ENCODE data around the gene MED1.
A peak's percentile ranks its signal among the peaks of the same experiment; 100 is the strongest.
"Not testable (repeated sequence)": the region's sequence is repeated elsewhere in the genome, so short reads cannot be mapped to it uniquely, and the experiment has no call there.

MED1 gene

GRCh38 chr17:39464639-39465181 lies 13.6 kb upstream of the MED1 start:
- WGBS (ENCODE audit: extremely low coverage, insufficient coverage, insufficient read length), result no CpG with 5 or more reads among the region's 11 CpGs
- H4K12ac ChIP-seq (ENCODE audit: low read depth, low read length); H3K27me3 ChIP-seq (ENCODE audit: insufficient read depth, low read length); H3K79me1 ChIP-seq (ENCODE audit: low read length); H2BK12ac ChIP-seq (ENCODE audit: low read length); H3K18ac ChIP-seq (ENCODE audit: low read length); H2AFZ ChIP-seq (ENCODE audit: insufficient read depth, low read length, poor library complexity); H3K27ac ChIP-seq (ENCODE audit: low read depth, low read length); H4K8ac ChIP-seq (ENCODE audit: low read depth, low read length); H3K14ac ChIP-seq (ENCODE audit: low read length); H2AK5ac ChIP-seq (ENCODE audit: low read length); H4K91ac ChIP-seq (ENCODE audit: low read depth, low read length); H3K23ac ChIP-seq (ENCODE audit: low read length); H3K4me3 ChIP-seq (ENCODE audit: low read depth, low read length); H3K9me3 ChIP-seq (ENCODE audit: insufficient read depth, low read depth, low read length); H3K4me1 ChIP-seq (ENCODE audit: control insufficient read depth in 1 of 2, insufficient read depth in 2 of 2, low read length in 2 of 2); H2BK120ac ChIP-seq (ENCODE audit: insufficient read depth, low read length, poor library complexity); DNase-seq; H3K9ac ChIP-seq (ENCODE audit: low read length); H3K36me3 ChIP-seq (ENCODE audit: control insufficient read depth in 1 of 2, insufficient read depth in 2 of 2, low read length in 2 of 2); H2BK5ac ChIP-seq (ENCODE audit: low read depth, low read length, poor library complexity): not testable (repeated sequence)
- Histone ChIP-seq H3K79me2 (ENCODE audit: control insufficient read depth, insufficient read depth, low read length, poor library complexity) (peaks cover 17% of the 10 kb centered on the region), H3K4ac (ENCODE audit: low read depth, low read length) (peak overlapping the region; percentile 72), H3K4me2 (ENCODE audit: low read length) (peak overlapping the region; percentile 99)

DNA sequence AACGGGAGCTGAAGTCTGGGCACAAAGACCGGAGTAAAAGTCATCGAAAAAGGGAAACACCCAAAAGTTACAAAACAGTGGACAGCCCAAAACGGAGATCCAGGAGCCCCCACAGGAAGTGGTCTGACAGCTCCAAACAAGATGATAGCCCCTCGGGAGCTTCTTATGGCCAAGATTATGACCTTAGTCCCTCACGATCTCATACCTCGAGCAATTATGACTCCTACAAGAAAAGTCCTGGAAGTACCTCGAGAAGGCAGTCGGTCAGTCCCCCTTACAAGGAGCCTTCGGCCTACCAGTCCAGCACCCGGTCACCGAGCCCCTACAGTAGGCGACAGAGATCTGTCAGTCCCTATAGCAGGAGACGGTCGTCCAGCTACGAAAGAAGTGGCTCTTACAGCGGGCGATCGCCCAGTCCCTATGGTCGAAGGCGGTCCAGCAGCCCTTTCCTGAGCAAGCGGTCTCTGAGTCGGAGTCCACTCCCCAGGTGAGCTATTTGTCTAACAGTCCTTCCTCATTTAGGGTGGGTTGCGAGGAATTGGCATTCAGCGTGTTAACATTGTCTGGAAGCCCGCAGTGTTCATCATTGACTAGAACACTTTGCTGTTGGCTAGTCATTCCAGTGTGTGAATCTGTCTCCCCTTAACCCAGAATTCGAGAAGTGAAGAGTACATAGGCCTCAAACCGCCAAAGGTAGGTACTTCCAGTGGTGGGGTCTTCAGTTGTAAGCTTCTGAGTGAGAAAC lies 11.7 kb upstream of the MED1 start:
- H4K12ac ChIP-seq (ENCODE audit: low read depth, low read length), result no peak overlapping the region
- peak overlapping the region; percentile 91 for H3K9ac ChIP-seq (ENCODE audit: low read length)
- H3K4ac ChIP-seq (ENCODE audit: low read depth, low read length), result peak overlapping the region; percentile 94
- H3K27me3 ChIP-seq (ENCODE audit: insufficient read depth, low read length), result no peaks in the 10 kb centered on the region
- no peak for DNase-seq
- H3K27ac ChIP-seq (ENCODE audit: low read depth, low read length), result no peak overlapping the region
- H3K79me2 ChIP-seq (ENCODE audit: control insufficient read depth, insufficient read depth, low read length, poor library complexity), result peaks cover 17% of the 10 kb centered on the region
- H2AK5ac ChIP-seq (ENCODE audit: low read length), result no peak overlapping the region
- no peaks in the 10 kb centered on the region for H3K36me3 ChIP-seq (ENCODE audit: control insufficient read depth in 1 of 2, insufficient read depth in 2 of 2, low read length in 2 of 2)
- H3K4me1 ChIP-seq (ENCODE audit: control insufficient read depth in 1 of 2, insufficient read depth in 2 of 2, low read length in 2 of 2), result no peaks in the 10 kb centered on the region
- no peak overlapping the region for H2AFZ ChIP-seq (ENCODE audit: insufficient read depth, low read length, poor library complexity)
- H3K14ac ChIP-seq (ENCODE audit: low read length), result peak overlapping the region; percentile 41
- H2BK12ac ChIP-seq (ENCODE audit: low read length), result no peak overlapping the region
- H3K18ac ChIP-seq (ENCODE audit: low read length), result no peak overlapping the region
- no peak overlapping the region for H3K23ac ChIP-seq (ENCODE audit: low read length)
- no peaks in the 10 kb centered on the region for H3K9me3 ChIP-seq (ENCODE audit: insufficient read depth, low read depth, low read length)
- H3K4me3 ChIP-seq (ENCODE audit: low read depth, low read length), result peak overlapping the region; percentile 96
- H3K79me1 ChIP-seq (ENCODE audit: low read length), result peaks cover 8% of the 10 kb centered on the region
- no peak overlapping the region for H2BK5ac ChIP-seq (ENCODE audit: low read depth, low read length, poor library complexity)
- peak overlapping the region; percentile 99 for H3K4me2 ChIP-seq (ENCODE audit: low read length)
- H2BK120ac ChIP-seq (ENCODE audit: insufficient read depth, low read length, poor library complexity), result no peak overlapping the region
- peak overlapping the region; percentile 16 for H4K8ac ChIP-seq (ENCODE audit: low read depth, low read length)
- H4K91ac ChIP-seq (ENCODE audit: low read depth, low read length), result peak overlapping the region; percentile 12
- WGBS (ENCODE audit: extremely low coverage, insufficient coverage, insufficient read length), result no CpG with 5 or more reads among the region's 28 CpGs

- no CpG with 5 or more reads among the region's 34 CpGs for WGBS (ENCODE audit: extremely low coverage, insufficient coverage, insufficient read length)
- peak overlapping the region; percentile 43 for H4K12ac ChIP-seq (ENCODE audit: low read depth, low read length)
Observed at GRCh38 chr17:39461926-39462569, 11.0 kb upstream of the MED1 start.

GRCh38 chr17:39461113-39461925 lies 10.3 kb upstream of the MED1 start, which contains the start of gene CDK12:
CDK12 (plus strand) TSS chr17:39461486; CDS start chr17:39462072, 586 bp downstream.
- Histone ChIP-seq H4K12ac (ENCODE audit: low read depth, low read length) (peak within 1 kb of the TSS; percentile 80), H3K36me3 (ENCODE audit: control insufficient read depth in 1 of 2, insufficient read depth in 2 of 2, low read length in 2 of 2) (no peaks in the 10 kb centered on the region), H3K23ac (ENCODE audit: low read length) (peak within 1 kb of the TSS; percentile 88), H3K14ac (ENCODE audit: low read length) (peak within 1 kb of the TSS; percentile 69), H3K18ac (ENCODE audit: low read length) (peak within 1 kb of the TSS; percentile 47), H3K79me2 (ENCODE audit: control insufficient read depth, insufficient read depth, low read length, poor library complexity) (peaks cover 17% of the 10 kb centered on the region), H2BK5ac (ENCODE audit: low read depth, low read length, poor library complexity) (peak within 1 kb of the TSS; percentile 60), H3K4ac (ENCODE audit: low read depth, low read length) (peak within 1 kb of the TSS; percentile 94), H3K4me2 (ENCODE audit: low read length) (peak within 1 kb of the TSS; percentile 99), H3K9ac (ENCODE audit: low read length) (peak within 1 kb of the TSS; percentile 100), H3K27ac (ENCODE audit: low read depth, low read length) (peak within 1 kb of the TSS; percentile 96), H2AFZ (ENCODE audit: insufficient read depth, low read length, poor library complexity) (peak within 1 kb of the TSS; percentile 81), H3K4me1 (ENCODE audit: control insufficient read depth in 1 of 2, insufficient read depth in 2 of 2, low read length in 2 of 2) (no peaks in the 10 kb centered on the region), H2BK120ac (ENCODE audit: insufficient read depth, low read length, poor library complexity) (peak within 1 kb of the TSS; percentile 18), H4K8ac (ENCODE audit: low read depth, low read length) (peak within 1 kb of the TSS; percentile 84), H3K9me3 (ENCODE audit: insufficient read depth, low read depth, low read length) (no peaks in the 10 kb centered on the region), H2AK5ac (ENCODE audit: low read length) (peak within 1 kb of the TSS; percentile 4), H3K27me3 (ENCODE audit: insufficient read depth, low read length) (no peaks in the 10 kb centered on the region), H3K79me1 (ENCODE audit: low read length) (peaks cover 8% of the 10 kb centered on the region), H4K91ac (ENCODE audit: low read depth, low read length) (peak within 1 kb of the TSS; percentile 72), H3K4me3 (ENCODE audit: low read depth, low read length) (peak within 1 kb of the TSS; percentile 96), H2BK12ac (ENCODE audit: low read length) (no peak within 1 kb of the TSS)
- peak; percentile 98 to 100 for DNase-seq
- WGBS (ENCODE audit: extremely low coverage, insufficient coverage, insufficient read length), result no CpG with 5 or more reads among the region's 51 CpGs

More at GRCh38 chr17:39461926-39462569, 11.0 kb upstream of the MED1 start:
- Histone ChIP-seq H2BK120ac (ENCODE audit: insufficient read depth, low read length, poor library complexity) (no peak overlapping the region), H4K91ac (ENCODE audit: low read depth, low read length) (peak overlapping the region; percentile 72), H3K79me1 (ENCODE audit: low read length) (peaks cover 8% of the 10 kb centered on the region), H3K9me3 (ENCODE audit: insufficient read depth, low read depth, low read length) (no peaks in the 10 kb centered on the region), H2AFZ (ENCODE audit: insufficient read depth, low read length, poor library complexity) (no peak overlapping the region), H2BK5ac (ENCODE audit: low read depth, low read length, poor library complexity) (peak overlapping the region; percentile 16), H3K18ac (ENCODE audit: low read length) (peak overlapping the region; percentile 37), H3K27me3 (ENCODE audit: insufficient read depth, low read length) (no peaks in the 10 kb centered on the region), H3K23ac (ENCODE audit: low read length) (peak overlapping the region; percentile 88), H3K79me2 (ENCODE audit: control insufficient read depth, insufficient read depth, low read length, poor library complexity) (peaks cover 17% of the 10 kb centered on the region), H2AK5ac (ENCODE audit: low read length) (peak overlapping the region; percentile 4), H3K9ac (ENCODE audit: low read length) (peak overlapping the region; percentile 100), H3K4me2 (ENCODE audit: low read length) (peak overlapping the region; percentile 99), H3K4me3 (ENCODE audit: low read depth, low read length) (peak overlapping the region; percentile 96), H3K4me1 (ENCODE audit: control insufficient read depth in 1 of 2, insufficient read depth in 2 of 2, low read length in 2 of 2) (no peaks in the 10 kb centered on the region), H3K36me3 (ENCODE audit: control insufficient read depth in 1 of 2, insufficient read depth in 2 of 2, low read length in 2 of 2) (no peaks in the 10 kb centered on the region), H2BK12ac (ENCODE audit: low read length) (no peak overlapping the region), H4K8ac (ENCODE audit: low read depth, low read length) (peak overlapping the region; percentile 84), H3K4ac (ENCODE audit: low read depth, low read length) (peak overlapping the region; percentile 94), H3K27ac (ENCODE audit: low read depth, low read length) (peak overlapping the region; percentile 96), H3K14ac (ENCODE audit: low read length) (peak overlapping the region; percentile 41)
- peak; percentile 29 to 52 for DNase-seq
